HepG2 (cell line): ENCODE measurements around the gene SCYL1. TPM values are rescaled to one million over a fixed set of nuclear protein-coding genes. Genes with fewer than 3 reads are reported as not detected.

Source experiments
- AKAP8 ChIP-seq: sonication (generic); formaldehyde crosslinking; IDR thresholded peaks from 2 replicates; pipeline ENCODE4 v1.5.1; 2020; ENCODE audit warnings: mild to moderate bottlenecking, missing genetic modification reagents
- EED ChIP-seq: sonication (generic); formaldehyde crosslinking; IDR thresholded peaks from 2 replicates; pipeline ENCODE4 v1.5.0; 2020; ENCODE audit warnings: mild to moderate bottlenecking, missing genetic modification reagents
- FOXA3 ChIP-seq: IDR thresholded peaks from 2 replicates; pipeline ENCODE4 v1.6.1; 2016; ENCODE audit warnings: missing genetic modification reagents, missing compliant biosample characterization
- HINFP ChIP-seq: sonication (generic); formaldehyde crosslinking; IDR thresholded peaks from 2 replicates; pipeline ENCODE4 v1.4.0; 2020; ENCODE audit warnings: low read depth, mild to moderate bottlenecking, missing genetic modification reagents
- IKZF5 ChIP-seq: IDR thresholded peaks from 2 replicates; pipeline ENCODE4 v1.6.1; 2018; ENCODE audit warnings: missing genetic modification reagents, mild to moderate bottlenecking, missing compliant biosample characterization
- KDM3A ChIP-seq: IDR thresholded peaks from 2 replicates; pipeline ENCODE4 v1.6.1; 2018; ENCODE audit warnings: low read depth, missing compliant biosample characterization
- MEIS2 ChIP-seq: sonication (generic); formaldehyde crosslinking; IDR thresholded peaks from 2 replicates; pipeline ENCODE4 v1.9.0; 2021; ENCODE audit warnings: mild to moderate bottlenecking, missing genetic modification reagents
- MXD3 ChIP-seq: IDR thresholded peaks from 2 replicates; pipeline ENCODE4 v1.6.1; 2016; ENCODE audit warnings: mild to moderate bottlenecking, missing biosample characterization, missing genetic modification reagents
- NFIC ChIP-seq: IDR thresholded peaks from 2 replicates; pipeline ENCODE4 v1.6.1; 2012; ENCODE audit warnings: mild to moderate bottlenecking, low read length, inconsistent platforms
- NR2F1 ChIP-seq, 2 experiments: fragments of 450-650 bp in 1 of 2; formaldehyde crosslinking in 1 of 2; IDR thresholded peaks; 2 replicates each; pipeline versions ENCODE4 v1.5.0 to v1.6.1; 2016 to 2020; ENCODE audit warnings: mild to moderate bottlenecking in 1 of 2, missing compliant biosample characterization in 1 of 2, missing genetic modification reagents in 1 of 2, moderate library complexity in 1 of 2
- PBX2 ChIP-seq: IDR thresholded peaks from 2 replicates; pipeline ENCODE4 v1.6.1; 2016; ENCODE audit warnings: control low read depth
- RARA ChIP-seq: IDR thresholded peaks from 2 replicates; pipeline ENCODE4 v1.6.1; 2016; ENCODE audit warnings: missing genetic modification reagents, missing compliant biosample characterization
- REPIN1 ChIP-seq: sonication (generic); formaldehyde crosslinking; IDR thresholded peaks from 2 replicates; pipeline ENCODE4 v1.8.0; 2022; ENCODE audit warnings: missing genetic modification reagents, low read depth, mild to moderate bottlenecking, borderline replicate concordance
- RXRA ChIP-seq: sonication (generic); formaldehyde crosslinking; IDR thresholded peaks from 2 replicates; pipeline ENCODE4 v1.5.1; 2020; ENCODE audit warnings: missing genetic modification reagents
- ZBTB8A ChIP-seq: sonication (generic); formaldehyde crosslinking; IDR thresholded peaks from 2 replicates; pipeline ENCODE4 v1.4.0; 2020; ENCODE audit warnings: mild to moderate bottlenecking, low read depth, missing genetic modification reagents, borderline replicate concordance
- ZKSCAN1 ChIP-seq: fragments of 150-350 bp; IDR thresholded peaks from 2 replicates; pipeline ENCODE4 v1.6.1; 2014; ENCODE audit warnings: low read length
- ZMYM4 ChIP-seq: sonication (generic); formaldehyde crosslinking; IDR thresholded peaks from 2 replicates; pipeline ENCODE4 v1.8.1; 2023; ENCODE audit warnings: mild to moderate bottlenecking, missing genetic modification reagents
- ZNF230 ChIP-seq: sonication (generic); formaldehyde crosslinking; IDR thresholded peaks from 2 replicates; pipeline ENCODE4 v1.4.0; 2020; ENCODE audit warnings: mild to moderate bottlenecking, missing genetic modification reagents
- ZNF280D ChIP-seq: sonication (generic); formaldehyde crosslinking; IDR thresholded peaks from 2 replicates; pipeline ENCODE4 v1.5.1; 2020; ENCODE audit warnings: mild to moderate bottlenecking, missing genetic modification reagents
- ZNF629 ChIP-seq: sonication (generic); formaldehyde crosslinking; conservative IDR thresholded peaks from 2 replicates; pipeline ENCODE4 v1.5.0; 2020; ENCODE audit warnings: missing genetic modification reagents
- ZNF792 ChIP-seq: IDR thresholded peaks from 2 replicates; pipeline ENCODE4 v1.6.1; 2016
- polyA plus RNA-seq, 8 experiments: library from polyadenylated mRNA; depleted of rRNA in 3 of 8; stranded (reverse) in 7 of 8; unstranded in 1 of 8; fragments of >200 nt; fragmentation: Illumina TruSeq in 4 of 8; extraction: Trizol in 4 of 8; gene quantifications; 2 replicates each; pipeline versions ENCODE4 v1.2.1 to v1.2.3, GENCODE V29; 2011 to 2016; ENCODE audit warnings: low read depth in 4 of 8, missing spikeins in 1 of 8, mixed read lengths in 1 of 8; ENCODE audit not compliant: insufficient read depth in 1 of 8
- total RNA-seq, 5 experiments: library from RNA; depleted of rRNA; stranded (reverse); fragments of >200 nt; fragmentation: Illumina TruSeq; extraction: Trizol; gene quantifications; 2 replicates each; pipeline ENCODE4 v1.2.3, GENCODE V29; 2016; ENCODE audit warnings: low read depth in 1 of 5

SCYL1 gene
- total and polyA plus RNA-seq, 2 of the 13 experiments (the other 11 are each of a cell fraction or from before 2014, with no cell fraction given): 65.9 to 103 TPM

- TF ChIP-seq ZNF280D (CRISPR knock-in tag) (no peak), MXD3 (CRISPR knock-in tag) (no peak; the same call in 1 of the 2 replicates), PBX2 (0 out of 2 replicates have a peak, but pooled peaks have one; percentile 52), NFIC (no peak), RXRA (peak; percentile 70), ZBTB8A (CRISPR knock-in tag) (no peak), AKAP8 (CRISPR knock-in tag) (0 out of 2 replicates have a peak, but pooled peaks have one; percentile 60), ZMYM4 (0 out of 2 replicates have a peak, but pooled peaks have one; percentile 15), ZKSCAN1 (no peak), REPIN1 (CRISPR knock-in tag) (peak; percentile 32; the same call in 1 of the 2 replicates), EED (CRISPR knock-in tag) (no peak), RARA (CRISPR knock-in tag) (peak; percentile 76), HINFP (CRISPR knock-in tag) (peak; percentile 88), ZNF792 (CRISPR knock-in tag) (peak; percentile 63; the same call in 1 of the 2 replicates), IKZF5 (0 out of 2 replicates have a peak, but pooled peaks have one; percentile 43), ZNF230 (no peak), NR2F1 (CRISPR knock-in tag; IDR thresholded peaks at IDR 0.05) (peak; percentile 29 to 50; a peak in 2 of 4 replicates), KDM3A (0 out of 2 replicates have a peak, but pooled peaks have one; percentile 28), FOXA3 (CRISPR knock-in tag) (peak; percentile 51; the same call in 1 of the 2 replicates), MEIS2 (peak; percentile 71), ZNF629 (CRISPR knock-in tag) (0 out of 2 replicates have a peak, but pooled peaks have one; percentile 11)
Measured at GRCh38 chr11:65546217-65546958, 21.5 kb downstream of the SCYL1 start (continued).
